NCI-H1048 (cell line): ENCODE results near the gene RBM34.
"Not testable (repeated sequence)": the region's sequence is repeated elsewhere in the genome, so short reads cannot be mapped to it uniquely, and the experiment has no call there.

ENCODE experiments used
- DNase-seq: peaks from one replicate; lab custom pipeline; 2025; lab: John Stamatoyannopoulos, UW

The RBM34 gene

DNA sequence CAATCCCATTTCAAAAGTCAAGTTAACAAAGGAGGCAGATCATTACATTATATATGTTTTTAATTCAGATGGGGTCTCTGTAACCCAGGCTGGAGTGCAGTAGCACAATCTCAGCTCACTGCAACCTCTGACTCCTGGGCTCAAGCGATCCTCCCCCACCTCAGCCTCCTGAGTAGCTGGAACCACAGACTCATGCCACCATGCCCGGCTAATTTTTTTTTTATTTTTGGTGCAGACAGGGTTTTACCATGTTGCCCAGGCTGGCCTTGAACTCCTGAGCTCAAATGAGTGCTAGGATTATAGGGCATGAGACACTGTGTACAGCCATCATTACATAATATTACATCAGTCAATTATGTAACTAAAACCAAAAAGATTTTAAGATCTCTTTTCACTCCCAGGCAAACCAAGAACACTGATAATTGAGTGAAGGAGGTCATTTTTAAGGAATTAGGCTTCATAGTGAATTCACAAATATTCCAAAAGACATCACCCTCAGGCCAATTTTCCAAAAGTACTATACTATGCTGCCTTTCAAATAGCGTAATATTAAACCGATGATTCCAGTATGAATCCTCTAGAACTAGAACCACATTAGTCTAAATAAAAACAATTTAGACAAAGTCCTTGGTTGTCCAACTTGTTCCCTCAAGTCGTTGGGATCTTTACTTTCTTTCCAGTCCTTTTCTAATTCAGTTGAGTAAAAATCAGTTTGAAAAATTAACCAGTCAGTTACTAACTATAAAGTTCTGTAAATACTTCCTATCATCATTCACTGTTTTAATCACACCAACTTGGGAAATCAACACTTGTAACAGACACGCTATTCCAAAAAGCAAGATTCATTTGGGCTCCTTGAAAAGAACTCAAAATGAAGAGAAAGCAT, 48.5 kb downstream of the RBM34 start:
- no peak for DNase-seq

DNA sequence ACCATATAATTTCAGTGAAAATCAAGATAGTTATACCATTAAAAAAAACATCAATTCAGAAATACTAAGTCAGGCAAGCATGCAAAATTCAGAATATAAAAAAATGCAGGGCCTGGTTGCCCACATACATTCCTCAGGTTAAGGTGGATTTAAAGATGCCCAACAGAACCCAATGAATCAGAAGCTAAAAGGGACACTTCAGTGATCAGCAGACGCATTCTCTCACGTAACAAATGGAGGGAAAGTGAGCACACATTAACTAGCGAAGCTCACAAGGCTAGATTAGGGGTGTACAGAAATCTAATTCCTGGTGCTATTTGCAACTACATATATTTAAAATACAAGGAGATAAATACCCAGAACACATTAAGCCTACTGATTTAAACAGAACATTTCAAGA, 49.9 kb downstream of the RBM34 start:
- DNase-seq, result no peak

DNA sequence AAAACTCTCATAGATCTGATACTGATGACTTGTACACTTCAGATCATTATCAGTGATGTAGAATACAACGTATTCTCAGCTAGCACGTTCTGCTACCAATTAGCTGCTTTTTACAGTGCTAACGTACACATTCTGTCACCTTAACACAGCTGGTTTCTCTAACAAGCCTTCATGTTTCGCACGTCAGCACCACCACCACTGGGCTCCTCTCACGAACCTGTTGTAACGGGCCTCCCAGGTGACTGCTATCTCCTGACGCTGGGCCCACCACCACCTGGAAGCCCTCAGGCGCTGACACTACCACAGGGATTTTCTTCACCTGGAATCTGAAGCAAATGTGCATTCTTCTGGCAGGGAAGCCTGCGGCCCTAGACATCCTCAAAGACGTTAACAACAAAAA, 52.2 kb downstream of the RBM34 start:
- DNase-seq, result no peak

DNA sequence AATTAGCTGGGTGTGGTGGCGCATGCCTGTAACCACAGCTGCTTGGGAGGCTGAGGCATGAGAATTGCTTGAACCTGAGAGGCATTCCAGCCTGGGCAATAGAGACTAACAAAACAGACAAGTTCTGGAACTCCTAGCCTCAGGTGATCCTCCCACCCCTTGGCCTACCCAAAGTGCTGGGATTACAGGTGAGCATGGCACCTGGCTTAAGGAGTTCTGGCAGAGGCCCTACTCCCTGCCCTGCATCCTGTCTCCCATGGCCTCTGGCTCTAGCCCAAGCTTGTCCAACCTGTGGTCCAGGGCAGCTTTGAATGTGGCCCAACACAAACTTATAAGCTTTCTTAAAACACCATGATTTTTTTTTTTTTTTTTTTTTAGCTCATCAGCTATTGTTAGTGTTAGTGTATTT, 52.9 kb downstream of the RBM34 start:
- DNase-seq, result no peak

DNA sequence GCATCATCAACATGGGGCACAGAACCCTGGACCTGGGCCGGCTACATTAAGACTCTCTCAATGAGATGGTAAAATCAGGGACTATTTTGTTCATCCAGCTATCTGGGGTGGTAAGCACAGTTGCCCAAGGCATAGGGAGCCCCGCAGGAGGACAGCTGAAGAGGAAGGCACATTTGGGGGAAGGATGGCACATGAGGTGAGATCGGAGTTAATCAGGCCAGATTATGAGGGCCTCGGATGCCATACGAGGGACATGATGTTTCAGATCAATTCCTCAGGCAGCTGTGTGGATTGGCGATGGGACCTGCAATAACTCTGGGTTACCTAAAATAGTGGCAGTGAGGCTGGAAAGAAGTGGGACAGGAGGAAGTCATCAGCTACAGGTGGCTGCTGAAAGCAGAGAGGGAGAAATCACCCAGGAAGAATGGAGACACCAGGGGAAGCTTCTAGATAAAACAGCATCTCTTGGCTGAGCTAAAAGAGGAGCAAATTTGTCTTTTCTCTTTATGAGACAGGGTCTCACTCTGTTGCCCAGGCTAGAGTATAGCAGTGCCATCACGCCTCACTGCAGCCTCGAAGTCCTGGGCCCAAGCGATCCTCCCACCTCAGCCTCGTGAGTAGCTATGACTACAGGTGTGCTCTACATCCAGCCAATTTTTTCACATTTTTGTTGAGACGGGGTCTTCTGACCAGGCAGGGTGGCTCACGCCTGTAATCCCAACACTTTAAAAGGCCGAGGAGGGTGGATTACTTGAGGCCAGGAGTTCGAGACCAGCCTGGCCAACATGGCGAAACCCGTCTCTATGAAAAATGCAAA, 53.5 kb downstream of the RBM34 start:
- no peak for DNase-seq

DNA sequence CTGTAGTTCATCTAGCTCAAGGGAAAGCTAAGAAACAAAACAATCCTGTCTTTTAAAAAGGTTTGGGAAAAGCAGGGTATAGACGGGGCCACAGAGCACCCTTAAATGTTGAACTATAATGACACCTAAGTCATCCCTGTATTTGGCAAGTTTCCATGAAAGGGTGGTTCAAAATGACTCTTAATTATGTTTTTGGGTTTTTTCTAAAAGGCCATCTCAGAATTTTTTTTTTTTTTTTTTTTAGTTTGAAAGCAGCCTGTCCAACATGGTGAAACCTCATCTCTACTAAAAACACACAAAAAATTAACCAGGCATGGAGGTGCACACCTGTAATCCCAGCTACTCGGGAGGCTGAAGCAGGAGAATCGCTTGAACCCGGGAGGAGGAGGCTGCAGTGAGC, 54.6 kb downstream of the RBM34 start:
- no peak for DNase-seq

DNA sequence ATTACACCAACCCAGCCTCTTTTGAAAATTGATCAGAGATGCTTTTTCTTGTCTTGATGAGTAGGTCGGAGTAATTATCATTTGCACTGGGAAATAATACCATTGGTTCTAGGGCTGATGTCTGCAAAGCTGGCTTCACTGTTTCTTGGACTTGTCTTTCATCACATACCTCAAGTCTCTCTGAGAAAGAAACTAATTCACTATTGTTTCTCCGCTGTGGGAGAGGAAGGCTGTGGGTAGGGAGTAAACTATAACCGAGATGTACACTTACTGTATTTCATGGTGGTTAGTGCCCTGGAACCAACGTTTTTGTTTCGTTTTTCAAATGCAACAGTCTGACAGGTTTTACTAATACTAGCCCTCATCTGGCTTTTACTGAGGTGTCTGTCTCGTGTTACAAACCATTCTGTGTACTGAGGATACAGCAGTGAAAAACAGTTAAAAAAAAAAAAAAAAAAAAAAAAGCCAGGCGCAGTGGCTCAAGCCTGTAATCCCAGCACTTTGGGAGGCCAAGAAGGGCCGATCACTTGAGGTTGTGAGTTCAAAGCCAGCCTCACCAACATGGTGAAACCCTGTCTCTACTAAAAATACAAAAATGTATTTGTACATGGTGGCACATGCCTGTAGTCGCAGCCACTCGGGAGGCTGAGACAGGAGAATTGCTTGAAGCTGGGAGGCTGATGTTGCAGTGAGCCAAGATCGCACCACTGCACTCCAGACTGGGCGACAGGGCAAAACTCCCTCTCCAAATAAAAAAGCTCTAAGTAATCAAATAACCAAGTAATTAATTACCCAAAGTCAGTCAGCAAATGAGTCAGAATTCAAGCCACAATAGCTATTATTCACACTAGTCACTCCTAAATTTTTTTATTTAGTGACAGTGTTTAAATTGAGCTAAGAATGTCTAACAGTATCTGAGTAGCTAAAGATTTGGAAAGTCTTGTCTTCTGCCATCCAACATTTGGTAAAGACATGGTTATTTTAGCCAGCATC, 55.7 kb downstream of the RBM34 start:
- no peak for DNase-seq

DNA sequence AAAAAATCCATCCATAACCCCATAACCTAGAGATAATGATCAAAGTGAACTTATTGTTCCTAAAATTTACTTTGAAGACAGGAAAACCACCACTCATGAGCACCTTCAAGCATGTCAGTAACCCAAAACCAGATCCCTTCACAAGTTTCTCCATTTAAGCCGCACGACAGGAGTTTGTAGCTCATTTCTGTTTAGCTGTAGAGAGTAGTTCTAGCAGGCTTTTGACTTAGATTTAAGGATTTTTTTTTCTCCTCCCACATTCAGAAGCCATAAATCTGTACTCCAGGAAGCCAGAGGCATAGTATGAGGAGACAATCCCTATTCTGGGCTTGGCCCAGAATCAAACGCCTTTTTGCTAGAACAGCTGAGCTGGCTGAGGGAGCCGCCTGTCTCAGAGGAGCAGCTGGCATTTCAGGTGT, 58.0 kb downstream of the RBM34 start:
- no peak for DNase-seq

DNA sequence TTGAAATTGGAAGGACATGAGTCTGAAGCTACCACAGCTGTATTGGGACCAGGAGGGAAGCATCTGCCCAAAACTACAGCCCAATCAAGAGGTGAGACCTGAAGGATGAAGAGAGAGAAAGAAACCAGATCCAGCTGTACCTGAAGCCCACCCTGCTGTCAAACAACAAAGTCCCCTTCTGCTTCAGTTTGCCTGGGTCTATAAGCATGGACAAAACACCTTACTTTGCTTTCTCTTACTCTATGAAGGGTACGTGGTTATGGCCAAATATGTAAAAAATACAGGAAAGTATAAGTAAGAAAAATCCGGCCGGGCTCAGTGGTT, 58.8 kb downstream of the RBM34 start:
- no peak for DNase-seq

DNA sequence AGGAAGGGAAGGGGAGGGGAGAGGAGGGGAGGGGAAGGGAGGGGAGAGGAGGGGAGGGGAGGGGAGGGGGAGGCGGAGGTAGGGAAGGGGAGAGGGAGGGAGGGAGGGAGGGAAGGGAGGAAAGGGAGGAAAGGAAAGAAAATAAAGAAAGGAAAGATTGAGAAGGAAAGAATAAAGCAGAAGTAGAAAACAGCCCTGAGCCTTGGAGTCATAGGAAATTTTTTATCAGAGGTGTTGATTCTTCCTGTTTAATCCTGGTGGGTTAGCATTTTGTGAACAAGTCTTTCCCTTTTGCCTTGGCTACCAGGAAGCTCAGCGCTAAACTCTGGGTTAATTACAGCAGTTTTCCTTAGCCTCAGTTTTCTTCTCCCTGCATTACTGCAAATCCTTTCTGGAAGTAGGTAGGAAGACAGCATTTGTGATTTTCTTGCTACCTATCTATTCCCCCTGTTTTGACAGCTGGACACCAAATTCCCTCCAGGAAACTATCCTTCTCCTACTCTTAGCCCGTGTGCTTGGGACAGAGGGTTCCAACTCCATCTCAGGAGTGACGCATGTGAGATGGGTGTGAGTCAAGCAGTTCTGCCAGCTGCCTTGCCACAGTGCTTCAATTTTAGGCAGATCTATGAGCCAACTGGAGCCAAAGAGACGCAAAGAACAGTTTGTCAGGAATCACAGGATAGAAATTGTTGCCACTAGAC, 59.3 kb downstream of the RBM34 start:
- no peak for DNase-seq

DNA sequence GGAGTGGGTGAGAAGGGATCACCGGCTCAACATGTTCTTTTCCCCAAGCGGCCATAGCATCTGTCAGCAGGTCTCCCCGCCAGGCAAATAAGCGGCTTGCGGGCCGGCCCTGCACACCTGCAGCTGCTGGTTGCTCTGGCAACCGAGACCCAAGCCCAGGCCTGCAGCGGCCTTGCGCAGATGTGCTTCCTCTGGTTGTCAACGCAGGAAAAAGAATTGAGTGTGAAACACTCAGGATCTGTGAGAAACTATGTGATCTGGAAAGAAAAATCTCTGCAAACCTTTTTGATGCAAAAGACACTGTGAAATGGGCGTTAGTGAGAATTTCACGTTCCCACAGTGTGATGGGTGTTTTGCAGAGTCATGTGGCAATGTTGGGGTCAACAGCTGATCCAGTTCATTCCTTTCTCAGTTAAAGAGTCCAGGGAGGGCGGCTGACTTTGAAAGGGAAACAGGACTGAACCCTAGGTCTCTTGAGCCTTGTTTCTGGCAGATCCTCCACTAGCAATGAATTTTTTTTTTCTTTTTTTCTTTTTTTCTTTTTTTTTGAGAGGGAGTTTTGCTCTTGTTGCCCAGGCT, 60.8 kb downstream of the RBM34 start:
- no peak for DNase-seq

DNA sequence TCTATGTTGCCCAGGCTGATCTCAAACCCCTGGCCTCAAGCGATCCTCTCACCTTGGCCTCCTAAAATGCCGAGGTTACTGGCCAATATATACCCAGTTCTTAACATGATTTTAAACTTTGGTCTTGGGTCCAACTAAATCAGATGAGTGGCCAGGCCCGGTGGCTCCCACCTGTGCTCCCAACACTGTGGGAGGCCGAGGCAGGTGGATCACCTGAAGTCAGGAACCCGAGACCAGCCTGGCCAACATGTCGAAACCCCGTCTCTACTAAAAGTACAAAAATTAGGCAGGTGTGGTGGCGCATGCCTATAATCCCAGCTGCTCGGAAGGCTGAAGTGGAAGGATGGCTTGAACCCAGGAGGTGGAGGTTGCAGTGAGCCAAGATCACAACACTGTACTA, 62.1 kb downstream of the RBM34 start:
- DNase-seq, result no peak

DNA sequence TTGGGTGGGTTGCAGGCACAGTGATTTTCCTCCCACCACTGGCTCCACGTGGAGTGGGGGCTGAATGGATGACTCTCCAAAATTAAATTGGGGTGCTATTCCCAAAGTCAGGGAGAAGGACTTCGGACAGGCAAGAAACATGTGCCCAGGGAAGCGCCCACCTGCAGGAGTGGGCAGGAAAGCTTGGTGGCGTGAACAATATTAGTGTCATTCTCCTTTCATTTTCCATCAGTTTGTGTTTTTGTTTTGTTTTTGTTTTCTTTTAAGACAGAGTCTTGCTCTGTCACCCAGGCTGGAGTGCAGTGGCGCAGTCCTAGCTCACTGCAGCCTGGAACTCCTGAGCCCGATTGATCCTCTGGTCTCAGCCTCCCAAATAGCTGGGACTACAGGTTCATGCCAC, 62.5 kb downstream of the RBM34 start:
- no peak for DNase-seq

DNA sequence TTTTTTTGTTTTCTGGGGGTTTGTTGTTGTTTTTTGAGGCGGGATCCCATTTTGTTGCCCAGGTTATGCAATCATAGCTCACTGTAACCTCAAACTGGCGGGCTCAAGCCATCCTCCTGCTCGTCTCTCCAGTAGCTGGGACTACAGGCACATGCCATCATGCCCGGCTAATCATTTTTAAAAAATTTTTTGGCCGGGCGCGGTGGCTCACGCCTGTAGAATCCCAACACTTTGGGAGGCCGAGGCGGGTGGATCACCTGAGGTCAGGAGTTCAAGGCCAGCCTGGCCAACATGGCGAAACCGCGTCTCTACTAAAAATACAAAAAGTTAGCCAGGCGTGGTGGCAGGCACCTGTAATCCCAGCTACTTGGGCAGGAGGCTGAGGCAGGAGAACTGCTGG, 63.5 kb downstream of the RBM34 start:
- not testable (repeated sequence) for DNase-seq

DNA sequence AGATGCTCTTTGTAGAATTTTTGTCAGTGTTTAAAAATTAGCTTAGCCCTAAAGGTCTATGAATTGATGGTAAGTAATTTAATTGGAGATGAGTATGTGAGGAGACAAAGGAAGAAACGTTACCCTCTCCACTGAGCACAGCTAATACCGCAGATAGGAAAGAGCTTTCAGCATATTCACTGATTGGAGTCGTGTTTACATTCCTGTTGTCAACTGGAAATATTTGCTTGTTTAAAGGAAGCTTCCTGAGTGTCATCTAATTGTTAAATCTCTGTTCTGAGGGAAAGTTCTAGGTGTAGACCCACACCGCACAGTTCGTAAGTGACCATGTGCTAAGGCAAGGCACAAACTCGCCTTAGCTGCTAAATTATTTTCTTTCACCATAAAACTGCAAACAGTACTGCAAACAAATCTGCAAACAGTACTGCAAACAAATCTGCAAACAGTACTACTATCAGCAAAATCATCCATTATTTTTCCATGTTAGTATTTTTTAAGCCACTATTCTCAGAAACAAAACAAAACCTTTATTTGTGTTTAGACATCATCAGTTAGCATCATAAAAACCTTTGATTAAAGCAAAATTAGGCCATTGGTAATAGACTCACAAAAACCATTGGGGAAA, 65.0 kb downstream of the RBM34 start:
- DNase-seq, result no peak

DNA sequence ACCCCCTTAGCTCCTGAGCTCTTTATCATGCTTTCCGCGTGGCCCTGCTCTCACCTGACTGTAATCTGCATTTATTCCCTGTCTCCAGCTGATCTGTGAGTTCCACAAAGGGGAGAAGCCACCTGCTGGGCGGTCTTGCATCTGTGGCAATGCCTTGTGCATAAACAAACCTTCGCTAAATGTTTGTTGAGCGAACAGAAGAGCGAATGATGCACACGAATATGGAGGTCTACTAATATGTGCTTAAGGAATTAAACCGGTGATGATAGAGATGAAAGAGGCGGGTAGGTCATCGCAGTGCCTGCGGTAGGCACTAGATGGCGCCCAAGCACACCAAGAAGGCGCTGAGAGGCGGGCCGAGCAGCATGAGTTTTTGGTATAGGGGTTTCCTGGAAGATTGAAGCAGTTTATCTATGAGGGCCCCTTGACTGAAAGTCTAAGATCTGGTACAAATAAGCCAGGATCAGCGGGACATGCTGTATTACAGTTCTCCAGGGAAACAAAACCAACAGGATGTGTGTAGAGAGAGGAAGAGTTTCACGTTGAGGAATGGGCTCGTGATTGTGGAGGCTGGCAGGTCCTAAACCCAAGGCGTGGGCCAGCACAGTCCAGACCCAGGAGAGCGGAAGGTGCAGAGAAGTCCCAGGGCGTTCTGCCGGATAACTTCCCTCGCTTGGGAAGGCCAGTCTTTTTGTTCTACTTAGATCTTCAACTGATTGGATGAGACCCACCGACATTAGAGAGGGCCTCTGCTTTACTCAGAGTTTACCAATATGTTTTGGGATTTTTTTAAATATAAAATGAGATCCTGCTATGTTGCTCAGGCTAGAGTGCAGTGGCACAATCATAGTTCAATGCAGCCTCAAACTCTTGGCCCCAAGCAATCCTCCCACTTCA, 67.1 kb downstream of the RBM34 start:
- DNase-seq, result peak; percentile 66

DNA sequence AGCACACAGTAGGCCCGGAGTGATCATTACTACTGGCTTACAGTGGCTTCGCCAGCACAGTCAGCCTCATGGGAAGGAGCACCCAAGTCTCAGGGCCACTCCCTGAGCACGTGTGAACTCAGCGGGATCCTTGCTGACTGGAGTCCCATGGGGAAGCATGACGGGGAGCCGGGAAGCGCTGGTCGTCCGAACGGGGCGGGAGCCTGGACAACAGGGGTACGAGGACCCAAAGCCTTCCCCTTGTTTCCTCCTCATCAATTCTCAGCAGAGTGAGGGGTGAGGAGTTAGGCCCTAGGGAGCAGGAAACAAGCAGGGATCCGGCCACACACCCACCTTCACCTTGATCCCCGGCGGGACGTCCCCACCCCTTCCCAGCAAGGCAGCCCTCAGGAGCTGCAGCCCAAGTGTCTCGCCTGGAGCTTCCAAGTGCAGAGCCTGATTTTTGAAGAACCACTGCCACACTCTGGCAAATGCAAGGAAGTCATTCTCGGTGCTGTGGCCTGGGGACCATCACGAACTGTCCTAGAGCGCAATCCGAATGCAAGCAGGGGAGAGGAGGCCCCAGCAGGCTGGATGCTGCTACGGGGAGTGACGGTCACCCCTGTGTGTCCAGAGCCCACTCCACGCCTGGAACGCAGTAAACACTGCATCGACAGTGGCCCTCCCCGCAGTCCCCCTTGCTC, 67.9 kb downstream of the RBM34 start:
- no peak for DNase-seq

DNA sequence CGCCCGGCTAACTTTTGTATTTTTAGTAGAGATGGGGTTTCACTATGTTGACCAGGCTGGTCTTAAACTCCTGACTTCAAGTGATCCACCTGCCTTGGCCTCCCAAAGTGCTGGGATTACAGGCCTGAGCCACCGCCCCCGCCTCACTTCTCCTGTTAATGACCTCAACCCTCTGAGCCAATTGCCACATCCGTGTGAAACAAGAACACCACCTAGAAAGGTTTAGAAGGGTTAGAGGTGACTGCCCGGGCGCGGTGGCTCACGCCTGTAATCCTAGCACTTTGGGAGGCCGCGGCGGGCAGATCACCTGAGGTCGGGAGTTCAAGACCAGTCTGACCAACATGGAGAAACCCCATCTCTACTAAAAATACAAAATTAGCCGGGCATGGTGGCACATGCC, 68.6 kb downstream of the RBM34 start:
- DNase-seq, result not testable (repeated sequence)

DNA sequence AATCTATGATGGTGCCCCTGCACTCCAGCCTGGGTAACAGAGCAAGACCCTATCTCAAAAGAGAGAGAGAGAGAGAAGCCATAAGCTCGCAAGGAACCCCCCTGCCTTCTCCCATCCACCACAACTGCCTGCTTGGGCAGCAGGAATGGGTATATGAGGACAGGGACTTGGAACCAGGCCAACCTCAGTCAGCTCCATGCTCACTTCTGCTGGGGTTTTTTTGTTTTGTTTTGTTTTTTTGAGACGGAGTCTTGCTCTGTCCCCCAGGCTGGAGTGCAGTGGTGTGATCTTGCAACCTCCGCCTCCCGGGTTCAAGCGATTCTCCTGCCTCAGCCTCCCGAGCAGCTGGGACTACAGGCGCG, 69.0 kb downstream of the RBM34 start:
- not testable (repeated sequence) for DNase-seq
